ENCODE data around the gene USP10.
"Not testable (repeated sequence)": the region's sequence is repeated elsewhere in the genome, so short reads cannot be mapped to it uniquely, and the experiment has no call there.

The USP10 gene

DNA sequence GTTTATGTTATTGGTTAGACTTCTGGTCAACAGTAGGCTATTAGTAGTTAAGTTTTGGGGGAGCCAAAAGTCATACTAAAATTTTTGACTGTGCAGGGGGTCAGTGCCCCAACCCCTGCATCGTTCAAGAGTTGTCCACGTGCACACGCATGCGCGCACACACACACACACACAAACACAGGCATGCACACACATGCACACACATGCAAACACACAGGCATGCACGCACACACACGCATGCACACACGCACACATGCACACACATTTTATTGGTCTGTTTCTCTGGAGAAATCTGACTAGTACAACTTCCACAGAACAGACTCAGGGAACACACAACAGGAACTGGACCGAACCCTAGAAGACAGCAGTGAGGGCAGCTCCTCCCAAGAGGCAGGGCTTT lies 24.4 kb upstream of the USP10 start:
- DNase-seq, result no peak

- DNase-seq, result no peak
These were observed 23.9 kb upstream of the USP10 start for GRCh38 chr16:84675884-84676283.

GRCh38 chr16:84677017-84677803 lies 22.6 kb upstream of the USP10 start:
- DNase-seq, result no peak

- DNase-seq, result no peak
These were observed 22.0 kb upstream of the USP10 start for GRCh38 chr16:84677849-84678248.

DNA sequence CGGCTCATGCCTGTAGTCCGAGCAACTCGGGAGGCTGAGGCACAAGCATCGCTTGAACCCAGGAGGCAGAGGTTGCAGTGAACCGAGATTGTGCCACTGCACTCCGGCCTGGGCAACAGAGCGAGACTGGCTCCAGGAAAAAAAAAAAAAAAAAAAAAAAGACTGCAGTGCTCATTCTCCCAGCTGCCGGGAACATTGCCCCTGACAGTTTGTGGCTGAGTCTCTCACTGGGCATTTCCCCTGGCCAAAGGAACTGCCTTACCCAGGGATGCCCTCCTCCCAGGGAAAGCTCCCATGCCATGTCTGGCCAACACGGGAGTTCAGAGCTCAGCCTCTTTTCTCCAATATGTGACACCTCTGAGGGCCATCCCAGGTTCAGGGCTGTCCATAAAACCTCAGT lies 21.3 kb upstream of the USP10 start:
- DNase-seq, result no peak

DNA sequence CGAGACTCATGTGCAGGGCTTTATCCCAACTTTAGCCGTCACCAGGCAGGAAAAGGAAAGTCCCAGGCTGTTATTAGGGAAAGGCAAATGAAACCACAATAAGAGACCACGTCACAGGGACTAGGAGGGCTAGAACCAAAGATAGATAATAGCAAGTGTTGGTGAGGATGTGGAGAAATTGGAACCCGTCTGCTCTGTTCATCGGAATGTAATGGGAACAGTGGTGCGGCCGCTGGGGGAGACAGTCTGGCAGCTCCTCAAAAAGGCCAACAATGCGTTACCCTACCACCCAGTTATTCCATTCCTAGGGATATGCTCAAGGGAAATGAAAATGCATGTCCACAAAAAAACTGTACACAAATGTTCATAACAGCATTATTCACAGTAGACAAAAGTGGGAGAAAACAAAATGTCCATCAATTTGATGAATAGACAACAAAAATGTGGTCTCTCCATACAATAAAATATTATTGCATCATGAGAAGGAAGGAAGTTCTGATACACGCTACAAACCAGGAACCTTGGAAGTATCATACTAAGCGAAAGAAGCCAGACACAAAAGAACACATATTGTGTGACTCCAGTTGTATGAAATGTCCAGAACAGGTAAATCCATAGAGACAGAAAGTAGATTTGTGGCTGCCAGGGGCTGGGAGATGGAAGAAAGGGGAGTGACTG lies 19.5 kb upstream of the USP10 start:
- no peak for DNase-seq

DNA sequence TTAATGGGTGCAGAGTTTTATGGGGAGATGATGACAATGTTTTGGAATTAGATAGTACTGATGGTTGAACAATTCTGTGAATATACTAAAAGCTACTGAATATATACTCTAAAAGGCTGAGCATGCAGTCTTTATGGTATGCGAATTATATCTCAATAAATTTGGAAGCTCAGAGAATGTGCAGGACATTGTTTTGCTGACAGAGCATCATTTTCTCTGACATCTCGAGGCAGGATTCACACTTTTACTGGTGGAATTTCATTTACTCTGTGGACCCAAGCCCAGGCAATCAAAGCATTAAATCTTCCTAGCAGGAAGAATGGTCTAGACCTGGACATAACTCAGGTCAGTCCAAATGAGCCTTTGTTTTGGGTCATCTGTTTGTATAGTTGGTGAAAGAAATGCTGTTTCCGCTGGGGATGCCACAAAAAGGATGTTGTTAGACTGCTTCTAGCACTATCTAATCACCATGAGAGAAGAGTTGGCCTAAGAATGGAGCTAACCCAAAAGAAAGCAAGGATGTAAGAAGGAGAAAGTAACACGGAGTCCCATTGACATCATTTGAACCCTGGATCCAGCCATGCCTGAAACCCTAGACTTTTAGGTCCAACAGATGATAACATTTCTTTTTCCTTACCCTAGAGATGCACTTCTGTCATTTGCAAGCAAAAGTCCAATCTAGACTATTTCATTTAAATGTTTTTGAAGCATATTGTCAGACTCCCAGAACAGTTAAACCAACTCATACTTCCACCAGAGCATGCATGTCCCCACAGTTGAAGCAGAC lies 18.8 kb upstream of the USP10 start:
- DNase-seq, result no peak

- no peak for DNase-seq
These were observed 15.9 kb upstream of the USP10 start for GRCh38 chr16:84683691-84684591.

- DNase-seq, result no peak
These were observed 15.2 kb upstream of the USP10 start for GRCh38 chr16:84684592-84684965.

GRCh38 chr16:84685210-84685609 lies 14.6 kb upstream of the USP10 start:
- DNase-seq, result no peak

GRCh38 chr16:84686707-84687298 lies 13.0 kb upstream of the USP10 start:
- no peak for DNase-seq

- DNase-seq, result no peak
These were observed 12.1 kb upstream of the USP10 start for GRCh38 chr16:84687715-84688114.

DNA sequence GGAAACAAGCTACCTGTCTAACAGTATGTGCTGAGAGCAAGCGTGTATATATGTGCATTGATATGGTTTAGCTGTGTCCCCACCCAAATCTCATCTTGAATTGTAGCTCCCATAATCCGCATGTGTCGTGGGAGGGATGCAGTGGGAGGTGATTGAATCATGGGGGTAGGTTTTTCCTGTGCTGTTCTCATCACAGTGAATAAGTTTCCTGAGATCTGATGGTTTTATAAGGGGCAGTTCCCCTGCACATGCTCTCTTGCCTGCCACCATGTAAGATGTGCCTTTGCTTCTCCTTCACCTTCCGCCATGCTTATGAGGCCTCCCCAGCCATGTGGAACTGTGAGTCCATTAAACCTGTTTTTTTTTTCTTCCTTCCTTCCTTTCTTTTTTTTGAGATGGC lies 11.6 kb upstream of the USP10 start:
- DNase-seq, result not testable (repeated sequence)

- no peak for DNase-seq
These were observed 10.7 kb upstream of the USP10 start for GRCh38 chr16:84689111-84689510.

DNA sequence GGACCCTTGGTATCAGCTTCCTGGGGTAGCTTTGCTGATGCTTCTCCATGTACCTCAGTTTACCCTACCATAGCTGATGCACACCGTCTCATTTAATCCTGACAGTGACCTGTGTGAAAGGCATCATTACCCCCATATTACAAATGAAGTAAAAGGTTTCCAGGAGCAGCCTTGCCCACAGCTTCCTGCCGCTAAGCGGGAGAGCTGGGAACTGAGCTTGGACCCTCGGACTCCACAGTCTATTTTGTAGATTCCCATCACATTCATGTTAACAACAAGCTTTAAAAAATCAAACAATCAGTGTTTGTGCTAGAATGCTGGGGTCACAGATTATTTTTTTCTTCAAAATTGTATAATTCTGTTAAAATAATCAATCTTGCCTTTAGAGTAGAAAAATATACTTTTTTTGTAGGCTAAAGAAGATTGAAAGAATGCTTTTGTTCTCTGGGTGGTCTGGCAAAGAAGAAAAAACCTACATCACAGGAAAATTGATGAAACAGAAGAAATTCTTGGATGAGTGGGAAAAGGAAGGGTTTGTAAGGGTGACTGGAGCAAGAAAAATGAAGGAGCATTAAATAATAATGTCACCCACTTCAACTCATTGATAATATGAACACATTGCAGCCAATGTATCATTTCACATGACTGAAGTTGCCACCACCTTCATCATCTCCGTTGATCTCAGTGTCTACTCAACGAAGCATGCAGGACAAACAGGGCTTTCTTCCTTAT lies 9.5 kb upstream of the USP10 start:
- DNase-seq, result no peak

DNA sequence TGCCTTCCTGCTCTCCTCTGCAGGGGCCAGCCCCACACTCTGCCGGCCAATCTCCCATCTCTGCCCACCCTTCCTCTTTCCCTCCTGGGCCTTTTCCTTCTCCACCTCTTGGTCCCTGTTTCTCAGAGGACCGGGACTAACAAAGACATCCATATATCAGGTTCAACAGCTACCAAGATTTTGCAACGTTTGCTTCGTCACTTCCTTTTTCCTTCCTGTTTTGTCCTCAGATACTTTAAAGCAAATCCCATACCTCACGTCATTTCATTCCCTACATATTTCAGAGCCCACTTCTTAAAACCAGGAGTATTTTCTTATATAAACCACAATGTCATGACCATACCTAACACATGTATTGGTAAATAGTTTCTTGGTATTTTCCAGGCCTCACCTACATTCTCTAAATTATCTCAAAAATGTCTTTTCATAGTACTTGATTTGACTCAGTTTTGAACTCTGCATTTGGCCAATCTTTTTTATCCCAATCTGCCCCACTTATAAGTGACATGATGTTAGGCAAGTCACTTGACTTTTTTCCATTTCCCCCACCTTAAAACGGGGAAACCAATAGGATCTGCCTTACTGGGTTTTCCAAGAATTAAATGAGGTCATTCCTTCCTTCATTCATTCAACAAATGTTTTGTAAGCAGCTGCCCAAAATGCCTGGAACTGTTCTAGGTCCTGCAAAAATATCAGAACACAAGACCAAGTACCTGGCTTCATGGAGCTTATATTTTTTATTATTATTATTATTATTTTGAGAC lies 7.2 kb upstream of the USP10 start:
- no peak for DNase-seq

DNA sequence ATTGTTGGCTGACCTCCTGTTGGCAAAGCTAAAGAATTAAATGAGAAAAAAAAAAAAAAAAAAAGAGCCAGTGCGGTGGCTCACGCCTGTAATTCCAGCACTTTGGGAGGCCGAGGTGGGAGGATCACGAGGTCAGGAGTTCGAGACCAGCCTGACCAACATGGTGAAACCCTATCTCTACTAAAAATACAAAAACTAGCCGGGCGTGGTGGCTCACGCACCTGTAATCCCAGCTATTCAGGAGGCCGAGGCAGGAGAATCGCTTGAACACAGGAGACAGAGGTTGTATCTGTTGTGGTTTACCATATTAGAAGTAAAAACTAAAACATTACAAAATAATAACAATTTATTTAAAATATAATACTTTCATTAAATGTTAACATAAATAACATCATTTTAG lies 5.9 kb upstream of the USP10 start:
- not testable (repeated sequence) for DNase-seq

GRCh38 chr16:84694980-84695379 lies 4.8 kb upstream of the USP10 start:
- no peak for DNase-seq

GRCh38 chr16:84699147-84699711 lies 571 bp upstream of the USP10 start:
- DNase-seq, result no peak

All from GOT3 (cell line).